ENCODE measurements around the gene CYP2C19. TPM values are rescaled to one million over a fixed set of nuclear protein-coding genes. Genes with fewer than 3 reads are reported as not detected.

The CYP2C19 gene
- total and polyA plus RNA-seq, 2 of the 4 experiments (the other 2 are of a cell fraction) = not detected

DNA sequence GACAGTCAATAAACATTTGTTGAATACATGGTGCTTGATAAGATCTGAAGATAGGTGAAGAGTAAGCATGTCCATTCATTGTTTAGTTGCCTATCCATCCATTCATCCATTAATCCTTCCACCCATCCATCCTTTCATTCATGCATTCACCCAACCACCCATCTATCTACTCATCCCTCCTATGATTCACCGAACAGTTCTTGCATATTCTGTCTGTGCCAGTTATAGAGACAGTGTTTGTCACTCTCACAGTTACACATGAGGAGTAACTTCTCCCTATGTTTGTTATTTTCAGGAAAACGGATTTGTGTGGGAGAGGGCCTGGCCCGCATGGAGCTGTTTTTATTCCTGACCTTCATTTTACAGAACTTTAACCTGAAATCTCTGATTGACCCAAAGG, 90.0 kb downstream of the CYP2C19 start:
- Histone ChIP-seq H3K9me3 (ENCODE audit: control insufficient read depth, insufficient read depth, low read length) (peaks cover 5% of the 10 kb centered on the region), H2AK9ac (replicated peaks; ENCODE audit: low read depth, low read length, poor library complexity) (no peak overlapping the region), H4K20me1 (ENCODE audit: insufficient read depth, low read length) (no peaks in the 10 kb centered on the region), H4K8ac (ENCODE audit: low read depth in 2 of 2, low read length in 2 of 2) (no peak overlapping the region), H3K4me1 (ENCODE audit: control insufficient read depth, insufficient read depth, low read length) (no peaks in the 10 kb centered on the region), H3K9me1 (ENCODE audit: insufficient read depth, low read length) (no peaks in the 10 kb centered on the region), H2BK20ac (ENCODE audit: low read depth, low read length) (no peak overlapping the region), H3K9ac (ENCODE audit: low read depth, low read length) (no peak overlapping the region), H3K4me3 (ENCODE audit: insufficient read depth, low read depth, low read length) (no peak overlapping the region), H3K27ac (ENCODE audit: insufficient read depth, low read length) (no peak overlapping the region), H2AFZ (replicated peaks; ENCODE audit: low read length, poor library complexity) (no peak overlapping the region), H4K5ac (ENCODE audit: low read depth, low read length) (no peak overlapping the region), H2AK5ac (ENCODE audit: low read depth, low read length) (no peak overlapping the region), H2BK5ac (ENCODE audit: low read depth, low read length, poor library complexity, severe bottlenecking) (no peak overlapping the region), H3K36me3 (ENCODE audit: control insufficient read depth, insufficient read depth, low read length) (no peaks in the 10 kb centered on the region), H4K91ac (ENCODE audit: insufficient read depth, low read depth, low read length) (no peak overlapping the region), H2BK120ac (ENCODE audit: low read depth, low read length) (no peak overlapping the region), H3K18ac (ENCODE audit: low read depth, low read length) (no peak overlapping the region), H3K23ac (ENCODE audit: low read depth, low read length) (no peak overlapping the region), H3K79me1 (ENCODE audit: low read depth in 1 of 2, low read length in 2 of 2) (no peaks in the 10 kb centered on the region), H2BK15ac (ENCODE audit: low read depth, low read length) (no peak overlapping the region), H3K4ac (ENCODE audit: low read depth, low read length) (no peak overlapping the region), H3K4me2 (ENCODE audit: low read depth, low read length) (no peak overlapping the region), H3K56ac (ENCODE audit: extremely low read depth, insufficient read depth, low read length) (no peak overlapping the region), H3K14ac (replicated peaks; ENCODE audit: low read depth, low read length) (no peak overlapping the region), H3K27me3 (ENCODE audit: control insufficient read depth, insufficient read depth, low read length) (no peaks in the 10 kb centered on the region)
- intact Hi-C loops (cut with micrococcal nuclease) = no loop called here
- WGBS, 2 experiments (ENCODE audit: extremely low coverage in 2 of 2, insufficient read length in 1 of 2) = no CpG with 5 or more reads among the region's 3 CpGs
- ATAC-seq (ENCODE audit: low read depth) (no peak), DNase-seq (no peak)
- dilution Hi-C loops (cut with HindIII; ENCODE audit: low sequenced_read_pairs, unreplicated experiment) = no loop called here
- TF ChIP-seq NFE2L2 (IDR thresholded peaks at IDR 0.05; ENCODE audit: low read depth, low read length) (no peak), MAFK (IDR thresholded peaks at IDR 0.05; ENCODE audit: low read depth, low read length) (no peak), RCOR1 (IDR thresholded peaks at IDR 0.05; ENCODE audit: insufficient replicate concordance, low read length) (no peak), RAD21 (IDR thresholded peaks at IDR 0.05; ENCODE audit: low read length) (no peak), BHLHE40 (IDR thresholded peaks at IDR 0.05; ENCODE audit: low read depth, low read length) (no peak), SMC3 (IDR thresholded peaks at IDR 0.05; ENCODE audit: low read depth, low read length) (no peak), MAZ (IDR thresholded peaks at IDR 0.05; ENCODE audit: borderline replicate concordance, low read depth, low read length) (no peak), CHD1 (IDR thresholded peaks at IDR 0.05; ENCODE audit: low read depth, low read length) (no peak), RFX5 (IDR thresholded peaks at IDR 0.05; ENCODE audit: low read depth, low read length) (no peak), POLR2A (IDR thresholded peaks at IDR 0.05; ENCODE audit: low read depth, low read length) (no peak), FOS (IDR thresholded peaks at IDR 0.05; ENCODE audit: low read depth, low read length) (no peak), MXI1 (IDR thresholded peaks at IDR 0.05; ENCODE audit: borderline replicate concordance, low read depth, low read length) (no peak)
- TF ChIP-seq, protein P1, sequence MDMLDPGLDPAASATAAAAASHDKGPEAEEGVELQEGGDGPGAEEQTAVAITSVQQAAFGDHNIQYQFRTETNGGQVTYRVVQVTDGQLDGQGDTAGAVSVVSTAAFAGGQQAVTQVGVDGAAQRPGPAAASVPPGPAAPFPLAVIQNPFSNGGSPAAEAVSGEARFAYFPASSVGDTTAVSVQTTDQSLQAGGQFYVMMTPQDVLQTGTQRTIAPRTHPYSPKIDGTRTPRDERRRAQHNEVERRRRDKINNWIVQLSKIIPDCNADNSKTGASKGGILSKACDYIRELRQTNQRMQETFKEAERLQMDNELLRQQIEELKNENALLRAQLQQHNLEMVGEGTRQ (IDR thresholded peaks at IDR 0.05; ENCODE audit: low read depth, low read length) = no peak
- TF ChIP-seq, protein P2, sequence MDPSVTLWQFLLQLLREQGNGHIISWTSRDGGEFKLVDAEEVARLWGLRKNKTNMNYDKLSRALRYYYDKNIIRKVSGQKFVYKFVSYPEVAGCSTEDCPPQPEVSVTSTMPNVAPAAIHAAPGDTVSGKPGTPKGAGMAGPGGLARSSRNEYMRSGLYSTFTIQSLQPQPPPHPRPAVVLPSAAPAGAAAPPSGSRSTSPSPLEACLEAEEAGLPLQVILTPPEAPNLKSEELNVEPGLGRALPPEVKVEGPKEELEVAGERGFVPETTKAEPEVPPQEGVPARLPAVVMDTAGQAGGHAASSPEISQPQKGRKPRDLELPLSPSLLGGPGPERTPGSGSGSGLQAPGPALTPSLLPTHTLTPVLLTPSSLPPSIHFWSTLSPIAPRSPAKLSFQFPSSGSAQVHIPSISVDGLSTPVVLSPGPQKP (IDR thresholded peaks at IDR 0.05; ENCODE audit: borderline replicate concordance, low read depth, low read length) = no peak
- TF ChIP-seq, protein P3, sequence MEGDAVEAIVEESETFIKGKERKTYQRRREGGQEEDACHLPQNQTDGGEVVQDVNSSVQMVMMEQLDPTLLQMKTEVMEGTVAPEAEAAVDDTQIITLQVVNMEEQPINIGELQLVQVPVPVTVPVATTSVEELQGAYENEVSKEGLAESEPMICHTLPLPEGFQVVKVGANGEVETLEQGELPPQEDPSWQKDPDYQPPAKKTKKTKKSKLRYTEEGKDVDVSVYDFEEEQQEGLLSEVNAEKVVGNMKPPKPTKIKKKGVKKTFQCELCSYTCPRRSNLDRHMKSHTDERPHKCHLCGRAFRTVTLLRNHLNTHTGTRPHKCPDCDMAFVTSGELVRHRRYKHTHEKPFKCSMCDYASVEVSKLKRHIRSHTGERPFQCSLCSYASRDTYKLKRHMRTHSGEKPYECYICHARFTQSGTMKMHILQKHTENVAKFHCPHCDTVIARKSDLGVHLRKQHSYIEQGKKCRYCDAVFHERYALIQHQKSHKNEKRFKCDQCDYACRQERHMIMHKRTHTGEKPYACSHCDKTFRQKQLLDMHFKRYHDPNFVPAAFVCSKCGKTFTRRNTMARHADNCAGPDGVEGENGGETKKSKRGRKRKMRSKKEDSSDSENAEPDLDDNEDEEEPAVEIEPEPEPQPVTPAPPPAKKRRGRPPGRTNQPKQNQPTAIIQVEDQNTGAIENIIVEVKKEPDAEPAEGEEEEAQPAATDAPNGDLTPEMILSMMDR (conservative IDR thresholded peaks at IDR 0.05; ENCODE audit: low read depth, low read length) = no peak
- BruUV-seq (replicated peaks) = no TSS peak
- ChIA-PET POLR2A (ENCODE audit: unreplicated experiment) (no interaction called here), CTCF (no interaction called here)
- in situ Hi-C loops (cut with MboI; ENCODE audit: low sequenced_read_pairs) = no loop called here

Measured in IMR-90 (cell line).